ENCODE measurements around the gene DRC1.
A peak's percentile ranks its signal among the peaks of the same experiment; 100 is the strongest.

The DRC1 gene

DNA sequence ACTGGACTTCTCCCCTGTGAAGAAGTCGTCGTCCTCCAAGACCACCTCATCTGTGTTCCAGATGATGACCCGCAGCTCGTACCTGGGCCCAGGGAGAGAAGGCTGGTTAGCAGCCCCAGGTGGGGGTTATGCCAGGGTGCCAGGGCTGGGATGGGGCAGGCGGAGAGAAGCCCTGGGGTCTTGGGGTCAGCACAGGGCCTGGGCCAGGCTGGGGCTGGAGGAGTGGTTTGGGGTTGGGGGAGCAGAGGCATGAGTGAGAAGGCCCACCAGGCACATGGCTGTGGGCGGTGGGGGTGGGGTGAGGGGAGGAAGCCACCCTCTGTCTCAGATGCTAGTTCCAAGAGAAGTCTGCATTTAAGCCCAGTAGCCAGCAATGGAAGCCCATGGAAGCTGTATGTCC, 60.4 kb downstream of the DRC1 start:
- no peaks in the 10 kb centered on the region for H3K9me3 ChIP-seq (ENCODE audit: control insufficient read depth, insufficient read depth, low read length)
- H4K20me1 ChIP-seq (ENCODE audit: control insufficient read depth, insufficient read depth, low read depth, low read length): no peaks in the 10 kb centered on the region
- TF ChIP-seq EZH2phosphoT487 (IDR thresholded peaks at IDR 0.05; ENCODE audit: borderline replicate concordance, low read length): no peak
- TF ChIP-seq, protein P1, sequence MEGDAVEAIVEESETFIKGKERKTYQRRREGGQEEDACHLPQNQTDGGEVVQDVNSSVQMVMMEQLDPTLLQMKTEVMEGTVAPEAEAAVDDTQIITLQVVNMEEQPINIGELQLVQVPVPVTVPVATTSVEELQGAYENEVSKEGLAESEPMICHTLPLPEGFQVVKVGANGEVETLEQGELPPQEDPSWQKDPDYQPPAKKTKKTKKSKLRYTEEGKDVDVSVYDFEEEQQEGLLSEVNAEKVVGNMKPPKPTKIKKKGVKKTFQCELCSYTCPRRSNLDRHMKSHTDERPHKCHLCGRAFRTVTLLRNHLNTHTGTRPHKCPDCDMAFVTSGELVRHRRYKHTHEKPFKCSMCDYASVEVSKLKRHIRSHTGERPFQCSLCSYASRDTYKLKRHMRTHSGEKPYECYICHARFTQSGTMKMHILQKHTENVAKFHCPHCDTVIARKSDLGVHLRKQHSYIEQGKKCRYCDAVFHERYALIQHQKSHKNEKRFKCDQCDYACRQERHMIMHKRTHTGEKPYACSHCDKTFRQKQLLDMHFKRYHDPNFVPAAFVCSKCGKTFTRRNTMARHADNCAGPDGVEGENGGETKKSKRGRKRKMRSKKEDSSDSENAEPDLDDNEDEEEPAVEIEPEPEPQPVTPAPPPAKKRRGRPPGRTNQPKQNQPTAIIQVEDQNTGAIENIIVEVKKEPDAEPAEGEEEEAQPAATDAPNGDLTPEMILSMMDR (IDR thresholded peaks at IDR 0.05; ENCODE audit: low read depth, low read length, poor library complexity, severe bottlenecking): no peak
- no peaks in the 10 kb centered on the region for H3K4me1 ChIP-seq (ENCODE audit: control insufficient read depth, low read length)
- H3K27me3 ChIP-seq (ENCODE audit: control insufficient read depth, low read length): no peaks in the 10 kb centered on the region
- H3K4me2 ChIP-seq (ENCODE audit: low read length): no peak overlapping the region
- no peak overlapping the region for H3K27ac ChIP-seq (ENCODE audit: low read depth, low read length)
- no peaks in the 10 kb centered on the region for H3K9me2 ChIP-seq (replicated peaks; ENCODE audit: control insufficient read depth, low read length)
- H3K36me3 ChIP-seq (ENCODE audit: control insufficient read depth, low read length): no peaks in the 10 kb centered on the region
- no peak overlapping the region for H3K4me3 ChIP-seq (ENCODE audit: low read length)
- no peaks in the 10 kb centered on the region for H3K79me2 ChIP-seq (ENCODE audit: control insufficient read depth, low read length)
- H3F3A ChIP-seq (ENCODE audit: control insufficient read depth, insufficient read depth): no peaks in the 10 kb centered on the region

DNA sequence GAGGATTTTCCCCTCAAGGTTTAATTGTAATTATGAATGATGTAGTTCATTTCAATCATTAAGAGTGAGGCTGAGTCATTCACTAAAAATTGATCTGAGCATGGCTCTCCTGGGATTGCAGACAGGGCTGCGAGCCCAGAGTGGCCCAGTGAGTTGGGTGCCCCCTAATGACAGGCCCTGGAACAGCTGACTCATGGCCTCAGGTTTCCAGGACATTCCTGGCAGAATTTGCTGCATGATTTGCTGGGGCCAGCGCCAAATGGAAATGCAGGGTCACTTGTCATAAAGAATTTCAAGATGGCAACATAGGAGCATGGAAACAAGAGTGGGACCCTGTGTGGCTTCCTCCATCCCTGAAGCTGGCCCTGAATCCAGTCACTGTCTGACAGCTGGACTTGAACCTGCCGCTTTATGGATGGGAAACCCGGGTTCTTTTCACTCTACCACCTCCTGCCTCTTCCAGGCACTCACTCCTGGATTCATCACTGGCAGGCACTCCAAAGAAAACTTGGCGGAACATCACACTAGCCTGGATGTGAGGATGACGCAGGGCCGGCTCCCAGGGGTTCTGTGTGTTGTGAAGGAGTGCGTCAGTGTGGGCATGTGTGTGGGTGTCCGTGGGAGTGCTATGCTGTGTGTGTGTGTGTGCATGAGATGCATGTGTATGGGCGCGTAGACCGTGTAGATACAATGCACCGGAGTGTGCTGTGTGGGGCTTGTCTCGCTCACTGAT, 61.0 kb downstream of the DRC1 start:
- TF ChIP-seq, protein P1 (IDR thresholded peaks at IDR 0.05; ENCODE audit: low read depth, low read length, poor library complexity, severe bottlenecking): peak; percentile 47
- TF ChIP-seq EZH2phosphoT487 (IDR thresholded peaks at IDR 0.05; ENCODE audit: borderline replicate concordance, low read length): no peak
- H3F3A ChIP-seq (ENCODE audit: control insufficient read depth, insufficient read depth): no peaks in the 10 kb centered on the region
- H3K4me1 ChIP-seq (ENCODE audit: control insufficient read depth, low read length): no peaks in the 10 kb centered on the region
- no peaks in the 10 kb centered on the region for H3K9me2 ChIP-seq (replicated peaks; ENCODE audit: control insufficient read depth, low read length)
- H3K27me3 ChIP-seq (ENCODE audit: control insufficient read depth, low read length): no peaks in the 10 kb centered on the region
- H3K79me2 ChIP-seq (ENCODE audit: control insufficient read depth, low read length): no peaks in the 10 kb centered on the region
- H3K27ac ChIP-seq (ENCODE audit: low read depth, low read length): no peak overlapping the region
- H3K36me3 ChIP-seq (ENCODE audit: control insufficient read depth, low read length): no peaks in the 10 kb centered on the region
- H3K4me3 ChIP-seq (ENCODE audit: low read length): no peak overlapping the region
- no peaks in the 10 kb centered on the region for H4K20me1 ChIP-seq (ENCODE audit: control insufficient read depth, insufficient read depth, low read depth, low read length)
- H3K4me2 ChIP-seq (ENCODE audit: low read length): no peak overlapping the region
- no peaks in the 10 kb centered on the region for H3K9me3 ChIP-seq (ENCODE audit: control insufficient read depth, insufficient read depth, low read length)

- TF ChIP-seq, protein P1 (IDR thresholded peaks at IDR 0.05; ENCODE audit: low read depth, low read length, poor library complexity, severe bottlenecking): no peak
- TF ChIP-seq EZH2phosphoT487 (IDR thresholded peaks at IDR 0.05; ENCODE audit: borderline replicate concordance, low read length): no peak
- H3K36me3 ChIP-seq (ENCODE audit: control insufficient read depth, low read length): no peaks in the 10 kb centered on the region
- H3K4me2 ChIP-seq (ENCODE audit: low read length): no peak overlapping the region
- H3K9me3 ChIP-seq (ENCODE audit: control insufficient read depth, insufficient read depth, low read length): no peaks in the 10 kb centered on the region
- no peak overlapping the region for H3K27ac ChIP-seq (ENCODE audit: low read depth, low read length)
- H3K4me3 ChIP-seq (ENCODE audit: low read length): no peak overlapping the region
- no peaks in the 10 kb centered on the region for H3K4me1 ChIP-seq (ENCODE audit: control insufficient read depth, low read length)
- H3K9me2 ChIP-seq (replicated peaks; ENCODE audit: control insufficient read depth, low read length): no peaks in the 10 kb centered on the region
- no peaks in the 10 kb centered on the region for H4K20me1 ChIP-seq (ENCODE audit: control insufficient read depth, insufficient read depth, low read depth, low read length)
- no peaks in the 10 kb centered on the region for H3F3A ChIP-seq (ENCODE audit: control insufficient read depth, insufficient read depth)
- no peaks in the 10 kb centered on the region for H3K27me3 ChIP-seq (ENCODE audit: control insufficient read depth, low read length)
- no peaks in the 10 kb centered on the region for H3K79me2 ChIP-seq (ENCODE audit: control insufficient read depth, low read length)
Measured at GRCh38 chr2:26463244-26464192, 61.8 kb downstream of the DRC1 start.

Measured in DOHH2 (cell line).